Suprapubic skin (tissue), 4 donors: ENCODE results near the gene SLC22A31. TPM values are rescaled to one million over a fixed set of nuclear protein-coding genes. Genes with fewer than 3 reads are reported as not detected.
"Not testable (repeated sequence)": the region's sequence is repeated elsewhere in the genome, so short reads cannot be mapped to it uniquely, and the experiment has no call there.

ENCODE experiments used
- DNase-seq, 2 donors: peaks; one replicate each; pipeline ENCODE4 v3.0.0-alpha.2; 2019; ENCODE audit warnings: low spot score in 2 of 2
- H3K27ac ChIP-seq: fragments of 200-600 bp; sonication (generic); one replicate; pipeline ENCODE4 v1.5.1; 2019
- H3K27me3 ChIP-seq: fragments of 200-600 bp; sonication (generic); one replicate; pipeline ENCODE4 v1.5.1; 2019
- H3K36me3 ChIP-seq: fragments of 200-600 bp; sonication (generic); one replicate; pipeline ENCODE4 v1.5.1; 2019
- H3K4me1 ChIP-seq: fragments of 200-600 bp; sonication (generic); one replicate; pipeline ENCODE4 v1.5.1; 2019
- H3K4me3 ChIP-seq: fragments of 200-600 bp; sonication (generic); one replicate; pipeline ENCODE4 v1.5.1; 2019; ENCODE audit warnings: mild to moderate bottlenecking
- H3K9me3 ChIP-seq: fragments of 200-600 bp; sonication (generic); one replicate; pipeline ENCODE4 v1.5.1; 2019
- CTCF ChIP-seq, 2 donors: fragments of 200-600 bp in 1 of 2; fragments of 450-650 bp in 1 of 2; sonication (generic) in 1 of 2; IDR thresholded peaks; one replicate each; pipeline ENCODE4 v1.5.1; 2016 to 2019; ENCODE audit warnings: antibody characterized with exemption in 2 of 2, mild to moderate bottlenecking in 1 of 2, moderate library complexity in 1 of 2
- EP300 ChIP-seq: sonication (generic); formaldehyde crosslinking; IDR thresholded peaks from one replicate; pipeline ENCODE4 v1.6.1; 2017; ENCODE audit warnings: antibody characterized with exemption
- POLR2A ChIP-seq, 2 donors: fragments of 450-650 bp; IDR thresholded peaks; one replicate each; pipeline ENCODE4 v1.6.1; 2017; ENCODE audit warnings: antibody characterized with exemption in 2 of 2, mild to moderate bottlenecking in 2 of 2, moderate library complexity in 2 of 2
- POLR2AphosphoS5 ChIP-seq, 3 donors: sonication (generic); formaldehyde crosslinking; IDR thresholded peaks; one replicate each; pipeline ENCODE4 v1.6.1; 2017; ENCODE audit warnings: antibody characterized with exemption in 3 of 3
- WGBS: methylation state at CpG from one replicate; pipeline ENCODE4 v1.1.5; 2018; 5-methylcytosine and 5-hydroxymethylcytosine counted together
- total RNA-seq, 4 donors: library from RNA; depleted of rRNA; stranded (reverse); fragments of >200 nt; gene quantifications; one replicate each; pipeline ENCODE4 v1.1.0, GENCODE V29; 2016

The SLC22A31 gene
- total RNA-seq, 4 donors from 2014 or later, result 0.72 to 6.6 (median 4.7) TPM

DNA sequence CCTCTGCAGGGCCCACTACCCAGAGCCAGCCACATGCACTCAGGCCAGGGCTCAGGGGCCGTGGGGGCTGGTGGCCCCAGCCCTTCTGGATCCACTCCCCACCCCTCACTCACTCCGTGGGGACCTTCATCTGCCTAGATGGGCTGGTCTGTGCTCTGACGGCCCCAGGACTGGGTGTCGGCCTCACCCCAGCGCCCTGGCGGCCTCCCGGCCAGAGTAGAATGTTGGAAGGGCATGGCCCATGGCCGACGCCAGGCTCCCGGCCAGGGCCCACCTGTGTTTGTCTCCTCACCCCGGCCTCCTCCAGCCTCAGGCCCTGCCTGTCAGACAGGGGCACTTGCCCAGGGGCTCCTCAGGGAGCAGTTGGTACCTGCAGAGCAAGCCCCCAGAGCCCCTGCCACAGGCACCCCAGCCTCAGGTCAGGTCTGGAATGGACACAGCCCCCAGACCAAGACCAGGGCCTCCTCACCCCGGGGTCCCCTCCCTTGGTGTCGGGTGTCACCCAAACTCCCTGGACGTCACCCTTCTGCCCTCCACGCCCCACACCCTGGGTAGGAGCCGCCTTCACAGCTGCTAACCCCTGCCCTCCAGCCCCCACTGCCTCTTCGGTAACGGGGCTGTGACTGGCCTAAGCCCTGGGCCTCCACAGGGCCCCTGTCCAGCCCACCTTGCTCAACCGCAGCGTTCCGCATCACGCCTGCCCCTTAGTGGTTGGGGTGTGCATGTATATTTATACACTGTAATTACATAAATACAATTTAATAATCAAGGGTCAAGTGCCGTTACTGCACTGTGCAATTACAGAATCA lies 31.8 kb downstream of the SLC22A31 start:
- WGBS, result 44% methylated on average over 8 of the region's 23 CpGs
- DNase-seq, result no peak
- no peaks in the 10 kb centered on the region for H3K36me3 ChIP-seq
- TF ChIP-seq CTCF (IDR thresholded peaks at IDR 0.05), result no peak
- H3K9me3 ChIP-seq, result no peaks in the 10 kb centered on the region
- no peak overlapping the region for H3K4me3 ChIP-seq
- H3K27ac ChIP-seq, result no peak overlapping the region
- H3K4me1 ChIP-seq, result peaks cover 27% of the 10 kb centered on the region
- H3K27me3 ChIP-seq, result peaks cover 60% of the 10 kb centered on the region

- H3K27me3 ChIP-seq, result peaks cover 62% of the 10 kb centered on the region
- no peak for DNase-seq
- 27% methylated on average over 3 of the region's 18 CpGs for WGBS
Observed at GRCh38 chr16:89167425-89167941, 32.9 kb downstream of the SLC22A31 start.

DNA sequence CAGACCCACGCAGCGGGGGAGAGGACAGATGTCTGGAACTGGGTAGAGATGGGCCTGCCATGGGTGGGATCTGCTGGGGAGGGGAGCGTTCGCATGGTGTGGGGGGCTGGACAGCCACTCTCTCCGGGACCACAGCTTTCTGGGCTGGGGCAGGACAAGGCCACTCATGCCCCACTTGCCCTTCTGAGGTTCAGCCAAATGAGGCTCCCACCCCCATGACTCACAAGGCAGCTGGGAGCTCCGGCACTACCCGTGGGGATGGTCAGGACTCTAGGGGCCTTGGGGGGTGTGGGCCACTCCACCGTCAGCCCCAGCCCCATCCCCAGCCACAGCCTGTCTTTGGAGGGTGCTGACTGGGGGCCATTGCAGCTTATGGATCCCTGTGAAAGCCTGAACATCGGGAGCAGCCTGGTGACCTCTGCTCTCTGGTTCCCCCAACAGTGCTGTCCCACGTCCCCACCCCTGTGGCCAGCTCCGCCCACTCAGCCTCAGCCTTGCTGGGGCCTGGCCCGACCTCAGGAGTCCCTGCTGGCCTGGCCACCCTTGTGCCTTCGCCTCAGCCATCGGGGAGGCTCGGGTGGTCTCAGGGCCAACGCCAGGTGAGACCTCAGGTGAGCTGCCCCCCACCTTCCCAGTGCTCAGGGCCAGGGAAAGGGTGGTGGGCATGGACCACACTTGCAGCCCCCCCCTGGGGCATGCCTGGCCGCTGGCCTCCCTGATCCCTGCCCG lies 33.5 kb downstream of the SLC22A31 start:
- WGBS, result 74% methylated on average over 8 of the region's 18 CpGs
- no peak for TF ChIP-seq EP300
- TF ChIP-seq CTCF (IDR thresholded peaks at IDR 0.05), result no peak
- no peak for TF ChIP-seq POLR2AphosphoS5 (IDR thresholded peaks at IDR 0.05)
- TF ChIP-seq POLR2A (IDR thresholded peaks at IDR 0.05), result no peak
- Histone ChIP-seq H3K4me3 (no peak overlapping the region), H3K36me3 (no peaks in the 10 kb centered on the region), H3K4me1 (peaks cover 26% of the 10 kb centered on the region), H3K27me3 (peaks cover 65% of the 10 kb centered on the region), H3K9me3 (no peaks in the 10 kb centered on the region), H3K27ac (no peak overlapping the region)
- no peak for DNase-seq

More at GRCh38 chr16:89167425-89167941, 32.9 kb downstream of the SLC22A31 start:
- Histone ChIP-seq H3K36me3 (no peaks in the 10 kb centered on the region), H3K4me1 (peaks cover 27% of the 10 kb centered on the region), H3K4me3 (no peak overlapping the region), H3K9me3 (no peaks in the 10 kb centered on the region), H3K27ac (no peak overlapping the region)
- TF ChIP-seq POLR2AphosphoS5 (IDR thresholded peaks at IDR 0.05) (no peak), CTCF (IDR thresholded peaks at IDR 0.05) (peak; percentile 61 to 83)

DNA sequence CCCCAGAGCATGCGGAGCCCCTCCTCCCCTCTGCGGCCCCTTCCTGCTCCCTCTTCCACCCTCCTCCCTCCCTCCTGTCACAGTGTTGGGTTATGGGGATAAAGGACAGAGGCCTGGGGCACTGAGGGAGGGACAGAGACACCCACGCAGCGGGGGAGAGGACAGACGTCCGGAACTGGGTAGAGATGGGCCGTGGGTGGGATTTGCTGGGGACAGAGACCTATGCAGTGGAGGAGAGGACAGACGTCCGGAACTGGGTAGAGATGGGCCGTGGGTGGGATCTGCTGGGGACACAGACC lies 34.7 kb downstream of the SLC22A31 start:
- H3K4me1 ChIP-seq, result peaks cover 14% of the 10 kb centered on the region
- H3K4me3 ChIP-seq, DNase-seq, H3K36me3 ChIP-seq, H3K9me3 ChIP-seq, H3K27ac ChIP-seq: not testable (repeated sequence)
- WGBS, result 71% methylated on average over 7 of the region's 10 CpGs
- peaks cover 69% of the 10 kb centered on the region for H3K27me3 ChIP-seq

- Histone ChIP-seq H3K27me3 (peaks cover 68% of the 10 kb centered on the region), H3K9me3 (no peaks in the 10 kb centered on the region), H3K4me3 (no peak overlapping the region), H3K36me3 (no peaks in the 10 kb centered on the region), H3K4me1 (peaks cover 11% of the 10 kb centered on the region), H3K27ac (no peak overlapping the region)
- 80% methylated on average over 11 of the region's 20 CpGs for WGBS
- DNase-seq, result no peak
- TF ChIP-seq POLR2AphosphoS5 (IDR thresholded peaks at IDR 0.05) (no peak), POLR2A (IDR thresholded peaks at IDR 0.05) (no peak), CTCF (IDR thresholded peaks at IDR 0.05) (no peak), EP300 (no peak)
Observed at GRCh38 chr16:89164847-89165680, 35.3 kb downstream of the SLC22A31 start.
